CD14-positive monocyte (primary cell): ENCODE data around the gene WNT7B. TPM values are rescaled to one million over a fixed set of nuclear protein-coding genes. Genes with fewer than 3 reads are reported as not detected.

ENCODE experiments used
- DNase-seq, 3 donors: peaks; one replicate each; pipeline ENCODE4 v3.0.0-alpha.2; 2011 to 2022
- H2AFZ ChIP-seq: 2 replicates; pipeline ENCODE4 v1.6.0; 2012; ENCODE audit warnings: mild to moderate bottlenecking, low read depth, low read length, inconsistent platforms; ENCODE audit not compliant: insufficient read depth, poor library complexity, severe bottlenecking
- H3K27ac ChIP-seq, 2 donors: 1 replicate in 1 of 2; 2 replicates in 1 of 2; pipeline ENCODE4 v1.5.1; 2012 to 2013; ENCODE audit warnings: low read length in 2 of 2, control low read depth in 1 of 2, inconsistent platforms in 1 of 2, low read depth in 1 of 2, mild to moderate bottlenecking in 1 of 2
- H3K27me3 ChIP-seq, 2 donors: one replicate each; pipeline versions ENCODE4 v1.6.0 to v1.6.1; 2011 to 2013; ENCODE audit warnings: low read length in 2 of 2; ENCODE audit not compliant: control insufficient read depth in 2 of 2, insufficient read depth in 2 of 2
- H3K36me3 ChIP-seq, 2 donors: replicated peaks in 1 of 2; 1 replicate in 1 of 2; 2 replicates in 1 of 2; pipeline versions ENCODE4 v1.5.1 to v1.6.1; 2012 to 2013; ENCODE audit warnings: low read length in 2 of 2, control low read depth in 1 of 2, inconsistent platforms in 1 of 2, mild to moderate bottlenecking in 1 of 2; ENCODE audit not compliant: insufficient read depth in 2 of 2, control insufficient read depth in 1 of 2
- H3K4me1 ChIP-seq, 2 donors: 1 replicate in 1 of 2; 2 replicates in 1 of 2; pipeline versions ENCODE4 v1.5.1 to v1.6.1; 2012 to 2013; ENCODE audit warnings: low read length in 2 of 2, control low read depth in 1 of 2, inconsistent platforms in 1 of 2, mild to moderate bottlenecking in 1 of 2, moderate library complexity in 1 of 2; ENCODE audit not compliant: insufficient read depth in 2 of 2, control insufficient read depth in 1 of 2
- H3K4me2 ChIP-seq: replicated peaks from 2 replicates; pipeline ENCODE3; 2012; ENCODE audit warnings: low read length, moderate library complexity, mild to moderate bottlenecking; ENCODE audit not compliant: poor library complexity, severe bottlenecking; ENCODE audit errors: extremely low read depth
- H3K4me3 ChIP-seq, 3 experiments: fragments of 200-600 bp in 1 of 3; sonication (generic) in 1 of 3; replicated peaks in 1 of 3; 1 replicate in 2 of 3; 2 replicates in 1 of 3; pipeline ENCODE4 v1.5.1; 2011 to 2013; ENCODE audit warnings: low read length in 3 of 3, mild to moderate bottlenecking in 3 of 3, control low read depth in 2 of 3, low read depth in 2 of 3, inconsistent platforms in 1 of 3, moderate library complexity in 1 of 3
- H3K79me2 ChIP-seq: 2 replicates; pipeline ENCODE4 v1.6.0; 2012; ENCODE audit warnings: mild to moderate bottlenecking, control low read depth, inconsistent platforms, low read length, moderate library complexity; ENCODE audit not compliant: insufficient read depth
- H3K9ac ChIP-seq: 2 replicates; pipeline ENCODE4 v1.6.0; 2017; ENCODE audit warnings: low read length, mild to moderate bottlenecking; ENCODE audit not compliant: insufficient read depth, poor library complexity, severe bottlenecking
- H3K9me3 ChIP-seq, 2 donors: replicated peaks in 1 of 2; 1 replicate in 1 of 2; 2 replicates in 1 of 2; pipeline versions ENCODE4 v1.5.1 to v1.6.1; 2012 to 2013; ENCODE audit warnings: low read length in 2 of 2, control low read depth in 1 of 2; ENCODE audit not compliant: control insufficient read depth in 1 of 2, insufficient read depth in 1 of 2
- H4K20me1 ChIP-seq: 2 replicates; pipeline ENCODE4 v1.6.0; 2012; ENCODE audit warnings: mild to moderate bottlenecking, low read length, control low read depth, moderate library complexity; ENCODE audit not compliant: insufficient read depth
- H3K27ac Mint-ChIP-seq, 7 donors: one replicate each; pipeline ENCODE4 v1.8.0; 2020; ENCODE audit warnings: mild to moderate bottlenecking in 7 of 7, mixed read lengths in 7 of 7, moderate library complexity in 6 of 7, inconsistent platforms in 2 of 7
- H3K27me3 Mint-ChIP-seq, 3 donors: one replicate each; pipeline ENCODE4 v1.8.0; 2021 to 2022; ENCODE audit warnings: low read depth in 3 of 3, mild to moderate bottlenecking in 3 of 3, mixed read lengths in 3 of 3, moderate library complexity in 3 of 3, inconsistent platforms in 1 of 3
- H3K36me3 Mint-ChIP-seq, 2 donors: one replicate each; pipeline ENCODE4 v1.8.0; 2020; ENCODE audit warnings: mixed read lengths in 2 of 2, inconsistent platforms in 1 of 2, mild to moderate bottlenecking in 1 of 2
- H3K4me1 Mint-ChIP-seq: one replicate; pipeline ENCODE4 v1.8.0; 2020; ENCODE audit warnings: mild to moderate bottlenecking, mixed read lengths
- H3K4me3 Mint-ChIP-seq, 2 donors: one replicate each; pipeline ENCODE4 v1.8.0; 2020; ENCODE audit warnings: mild to moderate bottlenecking in 2 of 2, mixed read lengths in 2 of 2, moderate library complexity in 1 of 2
- H3K9me3 Mint-ChIP-seq, 7 donors: one replicate each; pipeline ENCODE4 v1.8.0; 2020 to 2022; ENCODE audit warnings: mixed read lengths in 7 of 7, mild to moderate bottlenecking in 6 of 7, moderate library complexity in 6 of 7, inconsistent platforms in 2 of 7
- WGBS: methylation state at CpG from one replicate; pipeline ENCODE4 v1.1.5; 2013; ENCODE audit warnings: missing lambda C conversion rate; ENCODE audit not compliant: insufficient coverage; 5-methylcytosine and 5-hydroxymethylcytosine counted together
- intact Hi-C, 2 donors: fragments of 100-400 bp; cut with micrococcal nuclease; formaldehyde crosslinking; loops; one replicate each; pipeline versions ENCODE4 v1.15.0 to v1.15.1; 2023
- polyA plus RNA-seq, 3 donors: library from polyadenylated mRNA; depleted of rRNA in 1 of 3; unstranded in 2 of 3; stranded (reverse) in 1 of 3; fragments of 300-500 nt in 2 of 3; fragments of >200 nt in 1 of 3; fragmentation: Illumina TruSeq in 2 of 3; gene quantifications; 1 replicate in 2 of 3; 2 replicates in 1 of 3; pipeline ENCODE4 v1.2.3, GENCODE V29; 2012 to 2021
- TF ChIP-seq, protein P1 (sequence below): fragments of 200-600 bp; IDR thresholded peaks from one replicate; pipeline ENCODE4 v1.8.0; 2022; ENCODE audit warnings: antibody characterized with exemption, mild to moderate bottlenecking

The WNT7B gene
- polyA plus RNA-seq, 3 donors, result not detected

DNA sequence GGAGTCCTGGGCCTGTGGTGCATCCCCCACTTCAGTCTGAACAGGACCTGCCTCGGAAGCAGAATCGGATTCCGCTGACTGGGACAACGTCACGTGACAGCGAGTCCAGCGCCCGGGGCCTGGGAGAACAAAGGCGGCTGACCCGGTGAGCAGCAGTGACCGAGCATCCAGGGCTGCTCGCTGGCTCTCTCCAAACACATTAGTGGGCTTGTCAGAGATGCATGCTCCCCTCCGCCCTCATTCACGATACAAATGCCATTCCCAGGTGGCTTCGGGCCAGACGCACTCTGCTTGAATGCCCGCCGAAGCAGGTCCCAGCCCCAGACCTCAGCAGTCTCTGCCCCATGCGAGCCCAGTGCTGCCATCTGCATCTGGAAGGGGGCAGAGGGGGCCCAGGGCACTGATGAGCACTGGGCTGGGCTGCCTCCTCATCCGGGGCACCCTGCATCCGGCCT is 91.0 kb downstream of the WNT7B start:
- peaks cover 0 to 39% of the 10 kb centered on the region in 2 donors for H3K27me3 ChIP-seq
- H3K9me3 ChIP-seq, result no peaks in the 10 kb centered on the region
- H4K20me1 ChIP-seq, result no peaks in the 10 kb centered on the region
- H3K36me3 ChIP-seq, result no peaks in the 10 kb centered on the region
- Mint-ChIP-seq H3K9me3 (peaks cover 0 to 6% (median 2%) of the 10 kb centered on the region in 7 donors), H3K36me3 (no peaks in the 10 kb centered on the region), H3K27me3 (peaks cover 32 to 53% (median 43%) of the 10 kb centered on the region in 3 donors), H3K4me1 (no peaks in the 10 kb centered on the region), H3K27ac (no peak overlapping the region), H3K4me3 (no peak overlapping the region)
- no peak for DNase-seq
- H2AFZ ChIP-seq, result no peak overlapping the region
- no peaks in the 10 kb centered on the region for H3K4me1 ChIP-seq
- H3K4me3 ChIP-seq, result no peak overlapping the region
- H3K27ac ChIP-seq, result no peak overlapping the region
- no peaks in the 10 kb centered on the region for H3K79me2 ChIP-seq
- TF ChIP-seq, protein P1, sequence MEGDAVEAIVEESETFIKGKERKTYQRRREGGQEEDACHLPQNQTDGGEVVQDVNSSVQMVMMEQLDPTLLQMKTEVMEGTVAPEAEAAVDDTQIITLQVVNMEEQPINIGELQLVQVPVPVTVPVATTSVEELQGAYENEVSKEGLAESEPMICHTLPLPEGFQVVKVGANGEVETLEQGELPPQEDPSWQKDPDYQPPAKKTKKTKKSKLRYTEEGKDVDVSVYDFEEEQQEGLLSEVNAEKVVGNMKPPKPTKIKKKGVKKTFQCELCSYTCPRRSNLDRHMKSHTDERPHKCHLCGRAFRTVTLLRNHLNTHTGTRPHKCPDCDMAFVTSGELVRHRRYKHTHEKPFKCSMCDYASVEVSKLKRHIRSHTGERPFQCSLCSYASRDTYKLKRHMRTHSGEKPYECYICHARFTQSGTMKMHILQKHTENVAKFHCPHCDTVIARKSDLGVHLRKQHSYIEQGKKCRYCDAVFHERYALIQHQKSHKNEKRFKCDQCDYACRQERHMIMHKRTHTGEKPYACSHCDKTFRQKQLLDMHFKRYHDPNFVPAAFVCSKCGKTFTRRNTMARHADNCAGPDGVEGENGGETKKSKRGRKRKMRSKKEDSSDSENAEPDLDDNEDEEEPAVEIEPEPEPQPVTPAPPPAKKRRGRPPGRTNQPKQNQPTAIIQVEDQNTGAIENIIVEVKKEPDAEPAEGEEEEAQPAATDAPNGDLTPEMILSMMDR, result no peak
- H3K9ac ChIP-seq, result no peak overlapping the region
- intact Hi-C loops, result no loop called here
- no peak overlapping the region for H3K4me2 ChIP-seq
- 93% methylated on average over 21 of the region's 21 CpGs for WGBS

DNA sequence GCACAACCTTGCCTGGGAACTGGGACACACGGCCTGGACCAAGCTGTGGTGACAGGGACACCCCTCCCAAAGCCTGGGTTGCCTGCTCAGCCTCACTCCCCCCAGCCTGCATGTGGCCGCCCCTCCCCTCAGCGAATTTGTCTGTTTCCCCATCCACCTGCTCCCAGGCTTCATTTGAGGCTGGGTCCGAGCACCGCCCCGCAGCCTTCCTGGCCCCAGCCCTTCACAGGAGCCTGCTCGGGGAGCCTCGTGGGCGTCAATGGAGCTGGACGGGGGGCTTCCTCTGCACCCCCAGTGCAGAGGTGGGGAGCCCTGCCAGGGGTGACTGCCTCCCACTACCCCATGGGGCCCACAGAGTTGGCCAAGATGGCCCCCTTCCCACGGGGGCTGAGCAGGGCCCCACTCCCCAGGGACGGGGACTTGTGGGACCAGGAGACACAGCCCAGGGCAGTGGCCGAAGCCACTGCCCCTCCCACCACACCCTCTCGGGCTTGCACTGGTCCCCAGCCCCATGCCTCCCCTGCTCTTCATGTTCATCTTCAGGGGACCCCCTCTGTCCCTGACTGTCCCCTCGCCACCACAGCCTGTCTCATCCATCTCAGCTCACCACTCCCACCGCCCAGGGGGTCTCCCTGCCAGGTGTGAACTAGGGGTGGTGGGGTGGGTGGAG is 91.7 kb downstream of the WNT7B start:
- Mint-ChIP-seq H3K4me1 (no peaks in the 10 kb centered on the region), H3K36me3 (no peaks in the 10 kb centered on the region), H3K27me3 (peaks cover 36 to 56% (median 46%) of the 10 kb centered on the region in 3 donors), H3K4me3 (no peak overlapping the region), H3K9me3 (peaks cover 0 to 8% (median 2%) of the 10 kb centered on the region in 7 donors), H3K27ac (no peak overlapping the region)
- H3K4me2 ChIP-seq, result no peak overlapping the region
- TF ChIP-seq, protein P1, result no peak
- H3K9ac ChIP-seq, result no peak overlapping the region
- no peaks in the 10 kb centered on the region for H3K79me2 ChIP-seq
- no peaks in the 10 kb centered on the region for H3K36me3 ChIP-seq
- no peaks in the 10 kb centered on the region for H3K9me3 ChIP-seq
- DNase-seq, result no peak
- H4K20me1 ChIP-seq, result no peaks in the 10 kb centered on the region
- H3K4me1 ChIP-seq, result no peaks in the 10 kb centered on the region
- WGBS, result 89% methylated on average over 10 of the region's 16 CpGs
- no peak overlapping the region for H3K4me3 ChIP-seq
- no peak overlapping the region for H3K27ac ChIP-seq
- intact Hi-C loops, result no loop called here
- H2AFZ ChIP-seq, result no peak overlapping the region
- H3K27me3 ChIP-seq, result peaks cover 5 to 41% of the 10 kb centered on the region in 2 donors
